ENCODE results near the gene JMJD1C.

DNA sequence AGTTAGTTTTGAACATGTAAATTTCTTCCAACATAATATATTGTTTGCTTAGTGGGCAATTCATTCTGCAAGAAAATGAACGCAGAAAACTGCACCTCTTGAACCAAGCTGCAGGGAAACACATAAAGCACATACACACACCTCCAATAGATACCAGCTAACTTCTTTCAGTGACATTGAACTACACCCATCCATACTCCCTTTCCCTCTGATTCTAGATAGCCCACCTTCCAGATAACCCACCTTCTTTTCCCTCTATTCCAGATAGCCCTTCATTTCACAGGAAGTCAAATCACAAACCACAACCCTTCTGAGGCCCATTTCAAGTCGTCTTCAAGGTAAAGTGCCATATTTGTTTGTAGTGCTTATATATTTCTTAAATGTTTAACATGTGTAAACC lies 304.2 kb downstream of the JMJD1C start:
- TF ChIP-seq POLR2A (IDR thresholded peaks at IDR 0.05) (no peak), CTCF (IDR thresholded peaks at IDR 0.05) (no peak)
